ENCODE results near the gene DAP. TPM values are rescaled to one million over a fixed set of nuclear protein-coding genes. Genes with fewer than 3 reads are reported as not detected.

Gene DAP
- total RNA-seq, 1 experiment from 2014 or later: 47.7 TPM

DNA sequence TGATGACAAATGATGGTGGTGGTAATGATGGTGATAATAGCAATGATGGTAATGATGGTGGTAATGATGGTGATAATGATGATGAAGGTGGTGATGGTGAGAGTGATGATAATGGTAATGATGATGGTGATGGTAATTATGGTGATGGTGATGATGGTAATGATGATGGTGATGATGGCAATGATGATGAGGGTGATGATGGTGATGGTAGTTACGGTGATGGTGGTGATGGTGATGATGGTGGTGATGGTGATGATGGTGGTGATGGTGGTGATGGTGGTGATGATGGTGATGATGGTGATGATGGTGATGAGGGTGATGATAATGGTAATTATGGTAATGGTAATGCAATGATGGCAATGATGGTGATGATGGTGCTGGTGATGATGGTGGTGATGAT lies 91.1 kb downstream of the DAP start:
- Mint-ChIP-seq H3K9me3 (peaks cover 7% of the 10 kb centered on the region; the same call in 1 of the 2 replicates), H3K27ac (no peak overlapping the region), H3K4me3 (no peak overlapping the region), H3K36me3 (no peaks in the 10 kb centered on the region), H3K27me3 (ENCODE audit: low read depth) (no peaks in the 10 kb centered on the region), H3K4me1 (0 out of 2 replicates have a peak, but pooled peaks cover 2% of the 10 kb centered on the region)
- DNase-seq (ENCODE audit: low spot score): no peak
- CTCF ChIA-PET: no interaction called here
- no peak for ATAC-seq
- TF ChIP-seq OVOL2 (CRISPR knock-in tag; IDR thresholded peaks at IDR 0.05; ENCODE audit: borderline replicate concordance) (no peak), NFYB (CRISPR knock-in tag; conservative IDR thresholded peaks at IDR 0.05; ENCODE audit: low read depth) (no peak), ZNF263 (CRISPR knock-in tag; IDR thresholded peaks at IDR 0.05; ENCODE audit: low read depth) (no peak), FOXK1 (CRISPR knock-in tag; IDR thresholded peaks at IDR 0.05) (no peak), CBFB (CRISPR knock-in tag; IDR thresholded peaks at IDR 0.05; ENCODE audit: low read depth) (no peak), AR (CRISPR knock-in tag; IDR thresholded peaks at IDR 0.05) (no peak), NR3C1 (CRISPR knock-in tag; conservative IDR thresholded peaks at IDR 0.05; ENCODE audit: low read depth) (no peak), JAZF1 (CRISPR knock-in tag; IDR thresholded peaks at IDR 0.05) (no peak), USF1 (CRISPR knock-in tag; IDR thresholded peaks at IDR 0.05) (no peak), STAT6 (CRISPR knock-in tag; conservative IDR thresholded peaks at IDR 0.05; ENCODE audit: low read depth) (no peak), NR1H2 (CRISPR knock-in tag; IDR thresholded peaks at IDR 0.05) (no peak)
- POLR2A ChIA-PET: no interaction called here

DNA sequence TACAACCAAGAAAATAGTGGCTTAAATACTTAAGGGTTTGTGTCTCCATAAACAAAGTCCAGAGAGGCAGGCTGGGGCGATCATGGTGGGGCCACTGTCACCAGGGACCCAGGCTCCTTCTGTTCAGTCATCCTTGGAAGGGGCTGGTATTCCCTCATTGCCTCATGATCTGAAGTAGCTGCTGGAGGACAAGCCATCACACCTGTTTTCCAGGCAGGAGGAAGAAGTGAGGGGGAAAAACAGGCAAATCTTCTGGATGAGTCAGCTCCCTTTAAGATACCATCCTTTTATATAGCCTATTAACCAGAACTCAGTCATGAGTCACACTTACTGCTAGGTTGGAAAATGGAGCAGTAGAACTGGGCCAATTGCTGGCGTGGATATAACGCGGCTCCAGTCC lies 92.3 kb downstream of the DAP start:
- Mint-ChIP-seq H3K36me3 (no peaks in the 10 kb centered on the region), H3K9me3 (peaks cover 7% of the 10 kb centered on the region; the same call in 1 of the 2 replicates), H3K4me3 (no peak overlapping the region), H3K4me1 (peaks cover 3% of the 10 kb centered on the region), H3K27me3 (ENCODE audit: low read depth) (no peaks in the 10 kb centered on the region), H3K27ac (no peak overlapping the region)
- no peak for TF ChIP-seq ZNF512 (CRISPR knock-in tag; IDR thresholded peaks at IDR 0.05; ENCODE audit: borderline replicate concordance)
- no peak for TF ChIP-seq MXD4 (CRISPR knock-in tag; IDR thresholded peaks at IDR 0.05; ENCODE audit: borderline replicate concordance)
- no peak for TF ChIP-seq ATF3 (CRISPR knock-in tag; conservative IDR thresholded peaks at IDR 0.05)
- ATAC-seq: no peak
- no peak for DNase-seq (ENCODE audit: low spot score)
- POLR2A ChIA-PET: no interaction called here
- CTCF ChIA-PET: no interaction called here
